GM12873 (cell line): ENCODE measurements around the gene DEFB113.

ENCODE experiments used
- TF ChIP-seq, protein P1 (sequence below): IDR thresholded peaks from 2 replicates; pipeline ENCODE4 v1.5.1; 2012; ENCODE audit warnings: low read depth, mild to moderate bottlenecking, moderate library complexity, low read length, control low read depth; ENCODE audit not compliant: insufficient read depth; ENCODE audit errors: missing control alignments

Gene DEFB113

DNA sequence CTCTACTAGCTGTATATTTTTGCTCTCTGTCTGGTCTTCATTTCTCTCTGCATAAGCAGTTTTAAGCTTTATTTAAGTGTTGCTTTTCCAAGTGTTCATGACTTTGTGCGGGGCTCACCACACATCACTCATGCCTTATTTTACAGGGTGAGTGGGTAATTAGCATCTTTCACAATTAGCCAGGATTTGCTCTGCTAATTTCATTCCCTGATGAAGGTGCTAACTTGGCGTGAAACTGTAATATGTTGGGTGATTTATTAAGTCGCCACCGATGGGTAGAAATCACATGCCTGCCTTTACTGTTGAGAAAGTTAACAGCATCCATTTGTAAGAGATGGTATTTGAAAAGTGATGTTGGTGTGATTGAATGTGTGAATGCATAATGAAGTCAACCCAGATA lies 50.2 kb downstream of the DEFB113 start:
- TF ChIP-seq, protein P1, sequence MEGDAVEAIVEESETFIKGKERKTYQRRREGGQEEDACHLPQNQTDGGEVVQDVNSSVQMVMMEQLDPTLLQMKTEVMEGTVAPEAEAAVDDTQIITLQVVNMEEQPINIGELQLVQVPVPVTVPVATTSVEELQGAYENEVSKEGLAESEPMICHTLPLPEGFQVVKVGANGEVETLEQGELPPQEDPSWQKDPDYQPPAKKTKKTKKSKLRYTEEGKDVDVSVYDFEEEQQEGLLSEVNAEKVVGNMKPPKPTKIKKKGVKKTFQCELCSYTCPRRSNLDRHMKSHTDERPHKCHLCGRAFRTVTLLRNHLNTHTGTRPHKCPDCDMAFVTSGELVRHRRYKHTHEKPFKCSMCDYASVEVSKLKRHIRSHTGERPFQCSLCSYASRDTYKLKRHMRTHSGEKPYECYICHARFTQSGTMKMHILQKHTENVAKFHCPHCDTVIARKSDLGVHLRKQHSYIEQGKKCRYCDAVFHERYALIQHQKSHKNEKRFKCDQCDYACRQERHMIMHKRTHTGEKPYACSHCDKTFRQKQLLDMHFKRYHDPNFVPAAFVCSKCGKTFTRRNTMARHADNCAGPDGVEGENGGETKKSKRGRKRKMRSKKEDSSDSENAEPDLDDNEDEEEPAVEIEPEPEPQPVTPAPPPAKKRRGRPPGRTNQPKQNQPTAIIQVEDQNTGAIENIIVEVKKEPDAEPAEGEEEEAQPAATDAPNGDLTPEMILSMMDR: no peak

DNA sequence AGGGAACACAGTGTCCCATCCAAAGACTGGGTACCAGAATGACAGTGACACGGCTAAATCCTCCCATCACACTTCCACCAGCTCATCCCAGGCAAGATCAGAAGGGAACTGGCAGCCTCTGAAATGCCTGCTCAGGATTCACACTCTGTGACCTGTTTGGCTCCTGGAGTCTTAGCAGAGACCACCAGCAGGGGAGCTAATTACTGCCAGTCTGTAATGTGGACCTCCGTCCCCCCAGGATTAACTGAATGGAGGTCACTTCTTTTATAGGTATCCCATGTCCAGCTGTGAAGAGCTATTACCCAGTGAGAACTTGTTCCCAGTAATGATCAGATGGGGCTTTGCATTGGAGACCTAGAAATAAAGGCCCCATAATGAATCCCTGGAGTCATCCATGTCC lies 50.6 kb downstream of the DEFB113 start:
- TF ChIP-seq, protein P1: no peak
